ENCODE results near the gene MED27. TPM values are rescaled to one million over a fixed set of nuclear protein-coding genes. Genes with fewer than 3 reads are reported as not detected.

MED27 gene
- total and polyA plus RNA-seq, 2 of the 8 experiments (the other 6 are each of a cell fraction or from before 2014, with no cell fraction given): 29.9 to 56.5 TPM

- CTCF ChIA-PET (ENCODE audit: partially characterized antibody): interaction anchor here (3.3 kb wide), 1 partner anchor 10 kb away, joined by 18 read pairs; no protein-coding TSS in a partner anchor
- 78% methylated on average over 12 of the region's 12 CpGs; no CpG with 5 or more reads in 1 of the 2 experiments for WGBS, 2 experiments (ENCODE audit: extremely low coverage in 1 of 2, insufficient coverage in 1 of 2, insufficient read length in 1 of 2, insufficient replicate concordance in 2 of 2, low coverage in 1 of 2, low lambda C conversion rate in 2 of 2, missing lambda C conversion rate in 1 of 2)
- TF ChIP-seq SUZ12 (IDR thresholded peaks at IDR 0.05; ENCODE audit: low read length) (no peak), TAF1 (IDR thresholded peaks at IDR 0.05; ENCODE audit: low read depth, low read length) (no peak), CREB1 (IDR thresholded peaks at IDR 0.05) (no peak), SIN3A (conservative IDR thresholded peaks at IDR 0.05 in 1 of 2, IDR thresholded peaks at IDR 0.05 in 1 of 2; ENCODE audit: low read depth in 1 of 2, low read length in 2 of 2) (no peak), CHD2 (IDR thresholded peaks at IDR 0.05; ENCODE audit: low read length) (no peak), GABPA (IDR thresholded peaks at IDR 0.05; ENCODE audit: borderline replicate concordance, insufficient read depth, low read length) (no peak), SRF (IDR thresholded peaks at IDR 0.05; ENCODE audit: low read depth, low read length) (no peak), CBX5 (IDR thresholded peaks at IDR 0.05; ENCODE audit: low read depth, low read length) (no peak), BACH1 (IDR thresholded peaks at IDR 0.05; ENCODE audit: low read length) (no peak), CTCF (IDR thresholded peaks at IDR 0.05; ENCODE audit: control extremely low read depth in 1 of 3, insufficient read depth in 1 of 3, low read depth in 1 of 3, low read length in 3 of 3) (no peak), MAX (IDR thresholded peaks at IDR 0.05) (no peak)
Measured at GRCh38 chr9:131943351-131943841, 136.3 kb downstream of the MED27 start.

More at GRCh38 chr9:131943351-131943841, 136.3 kb downstream of the MED27 start:
- Histone ChIP-seq H2BK5ac (ENCODE audit: low read depth, low read length) (no peak overlapping the region), H4K20me1 (replicated peaks in 1 of 2; ENCODE audit: control insufficient read depth in 1 of 2, insufficient read depth in 2 of 2, low read length in 2 of 2) (peaks cover 0 to 2% of the 10 kb centered on the region in 2 experiments), H3K79me2 (ENCODE audit: control insufficient read depth in 1 of 2, insufficient read depth in 2 of 2, low read length in 2 of 2) (no peaks in the 10 kb centered on the region), H3K4me3 (ENCODE audit: extremely low read depth in 1 of 4, insufficient read depth in 2 of 4, low read depth in 3 of 4, low read length in 4 of 4) (peak overlapping the region in 1 of 4 experiments; percentile 5; a peak in 1 of 8 replicates), H3K36me3 (ENCODE audit: control insufficient read depth in 2 of 4, insufficient read depth in 4 of 4, low read length in 3 of 4) (no peaks in the 10 kb centered on the region; a peak in 2 of 8 replicates), H3K23me2 (ENCODE audit: low read depth, low read length) (0 out of 2 replicates have a peak, but pooled peaks cover 2% of the 10 kb centered on the region), H3K4ac (replicated peaks; ENCODE audit: insufficient read length, low read depth, low read length) (no peak overlapping the region), H3K56ac (replicated peaks; ENCODE audit: insufficient read length, low read depth, low read length) (no peak overlapping the region), H3K27ac (ENCODE audit: low read depth, low read length) (peak overlapping the region; percentile 5; the same call in 1 of the 2 replicates), H2BK15ac (ENCODE audit: low read length) (no peak overlapping the region), H3K14ac (ENCODE audit: insufficient read length) (no peak overlapping the region), H3K79me1 (ENCODE audit: low read depth, low read length) (peaks cover 3% of the 10 kb centered on the region; the same call in 1 of the 2 replicates), H3K4me1 (replicated peaks in 1 of 4; ENCODE audit: control insufficient read depth in 3 of 4, insufficient read depth in 4 of 4, low read length in 3 of 4) (peaks cover 0 to 17% (median 9%) of the 10 kb centered on the region in 4 experiments; a peak in 5 of 7 replicates), H4K5ac (ENCODE audit: insufficient read length, low read depth, low read length) (no peak overlapping the region), H2AK5ac (ENCODE audit: low read depth, low read length) (no peak overlapping the region), H4K91ac (replicated peaks; ENCODE audit: insufficient read length, low read length) (no peak overlapping the region), H2BK12ac (ENCODE audit: low read depth, low read length) (no peak overlapping the region), H2BK120ac (replicated peaks; ENCODE audit: low read depth, low read length) (no peak overlapping the region), H2AFZ (ENCODE audit: low read length) (no peak overlapping the region), H3K27me3 (replicated peaks in 1 of 4; ENCODE audit: control insufficient read depth in 3 of 4, extremely low read depth in 1 of 4, insufficient read depth in 3 of 4, low read length in 3 of 4) (no peaks in the 10 kb centered on the region), H3K23ac (ENCODE audit: insufficient read length) (no peak overlapping the region), H3K4me2 (ENCODE audit: insufficient read depth in 1 of 2, low read depth in 2 of 2, low read length in 2 of 2) (peak overlapping the region; percentile 26 to 47; a peak in 3 of 4 replicates), H3K9me3 (ENCODE audit: insufficient read depth in 2 of 2, low read depth in 1 of 2, low read length in 1 of 2) (no peaks in the 10 kb centered on the region), H4K8ac (ENCODE audit: extremely low read depth, insufficient read depth, low read length) (no peak overlapping the region), H3K18ac (ENCODE audit: extremely low read depth, low read length) (no peak overlapping the region), H2BK20ac (ENCODE audit: low read length) (no peak overlapping the region), H3K9ac (replicated peaks in 1 of 4; ENCODE audit: extremely low read depth in 1 of 4, low read depth in 3 of 4, low read length in 3 of 4) (no peak overlapping the region)
- FAIRE-seq: no peak
- POLR2A ChIA-PET (ENCODE audit: partially characterized antibody): no interaction called here
- no peak for DNase-seq (ENCODE audit: low read depth in 1 of 2, low spot score in 2 of 2)
